ENCODE measurements around the gene TLE1. TPM values are rescaled to one million over a fixed set of nuclear protein-coding genes. Genes with fewer than 3 reads are reported as not detected.

Gene TLE1
- total and polyA plus RNA-seq, 2 experiments from 2014 or later = 2.1 to 3.4 TPM

GRCh38 chr9:81563739-81564138, 125.6 kb downstream of the TLE1 start:
- TF ChIP-seq CTCF (IDR thresholded peaks at IDR 0.05; ENCODE audit: low read depth, low read length) = no peak
- H3K4me3 ChIP-seq = no peak overlapping the region
- peaks cover 88% of the 10 kb centered on the region for H3K27me3 ChIP-seq
- DNase-seq (ENCODE audit: low read depth in 1 of 2, low spot score in 1 of 2) = no peak
- H3K9me3 ChIP-seq (ENCODE audit: low read depth) = no peaks in the 10 kb centered on the region
- no peak overlapping the region for H3K27ac ChIP-seq
- no peaks in the 10 kb centered on the region for H3K36me3 ChIP-seq
- no peaks in the 10 kb centered on the region for H3K4me1 ChIP-seq (ENCODE audit: low read depth)

- Histone ChIP-seq H3K4me3 (no peak overlapping the region), H3K9me3 (ENCODE audit: low read depth) (no peaks in the 10 kb centered on the region), H3K36me3 (no peaks in the 10 kb centered on the region), H3K27ac (no peak overlapping the region), H3K27me3 (peaks cover 90% of the 10 kb centered on the region), H3K4me1 (ENCODE audit: low read depth) (no peaks in the 10 kb centered on the region)
- DNase-seq (ENCODE audit: low read depth in 1 of 2, low spot score in 1 of 2) = no peak
- TF ChIP-seq CTCF (IDR thresholded peaks at IDR 0.05; ENCODE audit: low read depth, low read length) = no peak
Observed at GRCh38 chr9:81563020-81563407, 126.3 kb downstream of the TLE1 start.

- Histone ChIP-seq H3K4me1 (ENCODE audit: low read depth) (no peaks in the 10 kb centered on the region), H3K27me3 (peaks cover 92% of the 10 kb centered on the region), H3K4me3 (no peak overlapping the region), H3K27ac (no peak overlapping the region), H3K36me3 (no peaks in the 10 kb centered on the region), H3K9me3 (ENCODE audit: low read depth) (no peaks in the 10 kb centered on the region)
- DNase-seq (ENCODE audit: low read depth in 1 of 2, low spot score in 1 of 2) = peak in 1 of 2 donors; percentile 84
- TF ChIP-seq CTCF (IDR thresholded peaks at IDR 0.05; ENCODE audit: low read depth, low read length) = no peak
Observed at GRCh38 chr9:81562231-81563019, 126.9 kb downstream of the TLE1 start.

- Histone ChIP-seq H3K4me1 (ENCODE audit: low read depth) (no peaks in the 10 kb centered on the region), H3K27me3 (peaks cover 81% of the 10 kb centered on the region), H3K36me3 (no peaks in the 10 kb centered on the region), H3K9me3 (ENCODE audit: low read depth) (no peaks in the 10 kb centered on the region), H3K4me3 (no peak overlapping the region), H3K27ac (no peak overlapping the region)
- peak in 1 of 2 donors; percentile 26 for DNase-seq (ENCODE audit: low read depth in 1 of 2, low spot score in 1 of 2)
- no peak for TF ChIP-seq CTCF (IDR thresholded peaks at IDR 0.05; ENCODE audit: low read depth, low read length)
Observed at GRCh38 chr9:81560851-81561732, 128.3 kb downstream of the TLE1 start.

GRCh38 chr9:81559709-81560108, 129.6 kb downstream of the TLE1 start:
- Histone ChIP-seq H3K4me3 (no peak overlapping the region), H3K36me3 (no peaks in the 10 kb centered on the region), H3K9me3 (ENCODE audit: low read depth) (no peaks in the 10 kb centered on the region), H3K27me3 (peaks cover 81% of the 10 kb centered on the region), H3K27ac (no peak overlapping the region), H3K4me1 (ENCODE audit: low read depth) (no peaks in the 10 kb centered on the region)
- peak in 1 of 2 donors; percentile 95 for DNase-seq (ENCODE audit: low read depth in 1 of 2, low spot score in 1 of 2)
- TF ChIP-seq CTCF (IDR thresholded peaks at IDR 0.05; ENCODE audit: low read depth, low read length) = no peak
